ENCODE measurements around the gene TNS1.
"Not testable (repeated sequence)": the region's sequence is repeated elsewhere in the genome, so short reads cannot be mapped to it uniquely, and the experiment has no call there.

The TNS1 gene

DNA sequence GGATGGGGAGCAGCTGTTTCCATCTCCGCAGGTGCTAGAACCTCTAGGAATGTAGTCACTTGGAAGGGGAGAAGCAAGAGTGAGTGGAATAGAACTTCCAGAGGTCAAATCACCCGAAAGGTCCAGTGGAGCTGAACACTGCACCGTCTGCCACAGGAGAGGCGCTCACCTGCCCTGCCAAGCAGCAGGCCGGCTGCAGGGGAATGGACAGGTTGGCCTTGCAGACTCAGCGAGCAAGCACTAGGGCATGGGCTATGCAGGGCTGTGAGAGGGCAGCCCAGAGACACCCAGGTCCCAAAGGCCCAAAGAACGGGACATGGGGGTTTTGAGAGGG is 214.2 kb downstream of the TNS1 start:
- H3K4me1 ChIP-seq (ENCODE audit: low read depth, poor library complexity, severe bottlenecking) = no peaks in the 10 kb centered on the region
- H3K36me3 ChIP-seq (ENCODE audit: insufficient read depth) = no peaks in the 10 kb centered on the region
- H3K9ac ChIP-seq = no peak overlapping the region
- no peak overlapping the region for H3K4me3 ChIP-seq (IDR thresholded peaks at IDR 0.05; ENCODE audit: insufficient read depth, low read depth, low read length)
- no peaks in the 10 kb centered on the region for H4K20me1 ChIP-seq (ENCODE audit: insufficient read depth)
- H3K4me2 ChIP-seq = no peak overlapping the region
- no peak overlapping the region for H2AFZ ChIP-seq (ENCODE audit: low read depth)
- TF ChIP-seq, protein P1, sequence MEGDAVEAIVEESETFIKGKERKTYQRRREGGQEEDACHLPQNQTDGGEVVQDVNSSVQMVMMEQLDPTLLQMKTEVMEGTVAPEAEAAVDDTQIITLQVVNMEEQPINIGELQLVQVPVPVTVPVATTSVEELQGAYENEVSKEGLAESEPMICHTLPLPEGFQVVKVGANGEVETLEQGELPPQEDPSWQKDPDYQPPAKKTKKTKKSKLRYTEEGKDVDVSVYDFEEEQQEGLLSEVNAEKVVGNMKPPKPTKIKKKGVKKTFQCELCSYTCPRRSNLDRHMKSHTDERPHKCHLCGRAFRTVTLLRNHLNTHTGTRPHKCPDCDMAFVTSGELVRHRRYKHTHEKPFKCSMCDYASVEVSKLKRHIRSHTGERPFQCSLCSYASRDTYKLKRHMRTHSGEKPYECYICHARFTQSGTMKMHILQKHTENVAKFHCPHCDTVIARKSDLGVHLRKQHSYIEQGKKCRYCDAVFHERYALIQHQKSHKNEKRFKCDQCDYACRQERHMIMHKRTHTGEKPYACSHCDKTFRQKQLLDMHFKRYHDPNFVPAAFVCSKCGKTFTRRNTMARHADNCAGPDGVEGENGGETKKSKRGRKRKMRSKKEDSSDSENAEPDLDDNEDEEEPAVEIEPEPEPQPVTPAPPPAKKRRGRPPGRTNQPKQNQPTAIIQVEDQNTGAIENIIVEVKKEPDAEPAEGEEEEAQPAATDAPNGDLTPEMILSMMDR (conservative IDR thresholded peaks at IDR 0.05; ENCODE audit: low read depth, low read length) = no peak
- H3K27me3 ChIP-seq (ENCODE audit: insufficient read depth, low read depth) = no peaks in the 10 kb centered on the region
- H3K27ac ChIP-seq = no peak overlapping the region
- H3K79me2 ChIP-seq (ENCODE audit: insufficient read depth, low read depth) = no peaks in the 10 kb centered on the region

- H3K27ac ChIP-seq = no peak overlapping the region
- H3K79me2 ChIP-seq (ENCODE audit: insufficient read depth, low read depth) = no peaks in the 10 kb centered on the region
- H3K4me3 ChIP-seq (IDR thresholded peaks at IDR 0.05; ENCODE audit: insufficient read depth, low read depth, low read length) = no peak overlapping the region
- H3K27me3 ChIP-seq (ENCODE audit: insufficient read depth, low read depth) = no peaks in the 10 kb centered on the region
- no peak overlapping the region for H3K4me2 ChIP-seq
- no peaks in the 10 kb centered on the region for H4K20me1 ChIP-seq (ENCODE audit: insufficient read depth)
- TF ChIP-seq, protein P1 (conservative IDR thresholded peaks at IDR 0.05; ENCODE audit: low read depth, low read length) = no peak
- H3K36me3 ChIP-seq (ENCODE audit: insufficient read depth) = no peaks in the 10 kb centered on the region
- no peak overlapping the region for H3K9ac ChIP-seq
- no peaks in the 10 kb centered on the region for H3K4me1 ChIP-seq (ENCODE audit: low read depth, poor library complexity, severe bottlenecking)
- H2AFZ ChIP-seq (ENCODE audit: low read depth) = no peak overlapping the region
Observed at GRCh38 chr2:217787160-217787877, 215.5 kb downstream of the TNS1 start.

- H3K27me3 ChIP-seq (ENCODE audit: insufficient read depth, low read depth); H3K27ac ChIP-seq; H4K20me1 ChIP-seq (ENCODE audit: insufficient read depth); H2AFZ ChIP-seq (ENCODE audit: low read depth); H3K4me2 ChIP-seq; H3K4me3 ChIP-seq (IDR thresholded peaks at IDR 0.05; ENCODE audit: insufficient read depth, low read depth, low read length); H3K4me1 ChIP-seq (ENCODE audit: low read depth, poor library complexity, severe bottlenecking); H3K79me2 ChIP-seq (ENCODE audit: insufficient read depth, low read depth); H3K36me3 ChIP-seq (ENCODE audit: insufficient read depth); H3K9ac ChIP-seq: not testable (repeated sequence)
Observed at GRCh38 chr2:217786560-217786959, 216.2 kb downstream of the TNS1 start.

DNA sequence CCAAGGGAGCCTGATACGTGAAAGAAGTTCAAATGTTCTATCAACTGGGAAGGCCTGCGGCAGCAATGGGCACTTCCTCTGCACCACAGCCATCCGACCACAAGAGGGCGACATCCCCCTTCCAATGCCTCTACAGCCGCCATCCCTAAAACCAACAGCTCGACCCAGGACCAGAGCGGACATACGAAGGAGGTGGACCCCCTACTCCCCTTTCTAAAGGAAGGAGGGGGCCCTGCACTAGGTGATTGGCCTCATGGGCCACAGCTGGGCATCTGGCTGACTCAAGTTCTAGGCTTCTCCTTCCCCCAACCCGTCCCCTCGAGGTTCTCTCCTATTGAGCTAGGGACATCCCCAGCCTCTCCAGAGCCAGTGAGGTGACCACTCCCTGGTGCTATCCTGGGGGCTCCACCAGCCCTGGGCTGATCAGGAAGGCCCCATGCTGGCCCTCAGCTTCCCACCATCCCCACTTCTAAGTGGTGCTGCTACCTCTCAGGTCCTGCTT is 217.2 kb downstream of the TNS1 start:
- no peak overlapping the region for H3K27ac ChIP-seq
- peak overlapping the region; percentile 20; the same call in 1 of the 2 replicates for H3K4me2 ChIP-seq
- no peaks in the 10 kb centered on the region for H3K4me1 ChIP-seq (ENCODE audit: low read depth, poor library complexity, severe bottlenecking)
- H4K20me1 ChIP-seq (ENCODE audit: insufficient read depth) = no peaks in the 10 kb centered on the region
- TF ChIP-seq, protein P1 (conservative IDR thresholded peaks at IDR 0.05; ENCODE audit: low read depth, low read length) = peak; percentile 92
- H3K36me3 ChIP-seq (ENCODE audit: insufficient read depth) = no peaks in the 10 kb centered on the region
- H2AFZ ChIP-seq (ENCODE audit: low read depth) = peak overlapping the region; percentile 63
- no peak overlapping the region for H3K4me3 ChIP-seq (IDR thresholded peaks at IDR 0.05; ENCODE audit: insufficient read depth, low read depth, low read length)
- no peaks in the 10 kb centered on the region for H3K79me2 ChIP-seq (ENCODE audit: insufficient read depth, low read depth)
- H3K27me3 ChIP-seq (ENCODE audit: insufficient read depth, low read depth) = no peaks in the 10 kb centered on the region
- H3K9ac ChIP-seq = no peak overlapping the region

GRCh38 chr2:217784996-217785543 is 217.7 kb downstream of the TNS1 start:
- Histone ChIP-seq H3K27me3 (ENCODE audit: insufficient read depth, low read depth) (no peaks in the 10 kb centered on the region), H3K9ac (no peak overlapping the region), H3K27ac (no peak overlapping the region), H3K36me3 (ENCODE audit: insufficient read depth) (no peaks in the 10 kb centered on the region), H3K79me2 (ENCODE audit: insufficient read depth, low read depth) (no peaks in the 10 kb centered on the region), H3K4me3 (IDR thresholded peaks at IDR 0.05; ENCODE audit: insufficient read depth, low read depth, low read length) (no peak overlapping the region), H3K4me1 (ENCODE audit: low read depth, poor library complexity, severe bottlenecking) (no peaks in the 10 kb centered on the region), H4K20me1 (ENCODE audit: insufficient read depth) (no peaks in the 10 kb centered on the region), H3K4me2 (0 out of 2 replicates have a peak overlapping the region, but pooled peaks have one; percentile 20), H2AFZ (ENCODE audit: low read depth) (peak overlapping the region; percentile 63)
- TF ChIP-seq, protein P1 (conservative IDR thresholded peaks at IDR 0.05; ENCODE audit: low read depth, low read length) = no peak

Data from KMS-11 (cell line).